Endothelial cell of umbilical vein (primary cell): ENCODE data around the gene GRM7. TPM values are rescaled to one million over a fixed set of nuclear protein-coding genes. Genes with fewer than 3 reads are reported as not detected.

ENCODE experiments used
- BruUV-seq: library from RNA; stranded (reverse); fragments of 400-500 nt; replicated peaks from 2 replicates; lab custom pipeline; 2021; lab: Mats Ljungman, UMichigan
- CTCF ChIA-PET: fragments of 300-600, 350-600 bp; sonication (Branson Sonifier 250); formaldehyde crosslinking; loops from one replicate; lab custom pipeline; 2021; ENCODE audit warnings: antibody characterized with exemption, inconsistent platforms; lab: Charles Lee
- POLR2A ChIA-PET: fragments of 300-600, 350-600 bp; sonication (Branson Sonifier 250); formaldehyde crosslinking; loops from one replicate; lab custom pipeline; 2021; ENCODE audit warnings: antibody characterized with exemption, inconsistent platforms; lab: Charles Lee
- DNase-seq: peaks from one replicate; pipeline ENCODE4 v3.0.0-alpha.2; 2011; ENCODE audit warnings: low read depth, low spot score
- FAIRE-seq: peaks from 2 replicates; lab custom pipeline; 2011; peaks lifted over from hg19 to GRCh38; lab: Jason Lieb, UNC
- H2AFZ ChIP-seq: 2 replicates; pipeline ENCODE4 v1.6.0; 2012; ENCODE audit warnings: low read depth, low read length, control low read depth, inconsistent platforms
- H3K27ac ChIP-seq: 2 replicates; pipeline ENCODE4 v1.5.1; 2011; ENCODE audit warnings: low read depth, mild to moderate bottlenecking, control low read depth, low read length, moderate library complexity; ENCODE audit not compliant: insufficient read depth
- H3K27me3 ChIP-seq, 2 experiments: 2 replicates each; pipeline versions ENCODE4 v1.6.0 to v1.6.1; 2011; ENCODE audit warnings: low read length in 2 of 2, mixed read lengths in 1 of 2; ENCODE audit not compliant: control insufficient read depth in 2 of 2, insufficient read depth in 2 of 2
- H3K36me3 ChIP-seq, 2 experiments: 2 replicates in 1 of 2; 3 replicates in 1 of 2; pipeline ENCODE4 v1.5.1; 2011; ENCODE audit warnings: low read length in 2 of 2, mild to moderate bottlenecking in 1 of 2, moderate library complexity in 1 of 2; ENCODE audit not compliant: control insufficient read depth in 2 of 2, insufficient read depth in 2 of 2; ENCODE audit errors: extremely low read depth in 1 of 2
- H3K4me1 ChIP-seq: 3 replicates; pipeline ENCODE4 v1.5.1; 2011; ENCODE audit warnings: mild to moderate bottlenecking, low read length; ENCODE audit not compliant: control insufficient read depth, insufficient read depth; ENCODE audit errors: extremely low read depth
- H3K4me2 ChIP-seq: 2 replicates; pipeline ENCODE4 v1.6.1; 2011; ENCODE audit warnings: low read length, control low read depth, mixed read lengths; ENCODE audit not compliant: insufficient read depth
- H3K4me3 ChIP-seq, 3 experiments: fragments of 200-600 bp in 1 of 3; sonication (generic), shearing (Covaris generic) in 1 of 3; replicated peaks in 1 of 3; 2 replicates each; pipeline ENCODE4 v1.5.1; 2011 to 2016; ENCODE audit warnings: control low read depth in 3 of 3, low read length in 3 of 3, mild to moderate bottlenecking in 2 of 3, inconsistent platforms in 1 of 3, low read depth in 1 of 3, moderate library complexity in 1 of 3; ENCODE audit not compliant: insufficient read depth in 1 of 3
- H3K79me2 ChIP-seq: 2 replicates; pipeline ENCODE4 v1.6.0; 2012; ENCODE audit warnings: low read length, inconsistent platforms; ENCODE audit not compliant: control insufficient read depth, insufficient read depth
- H3K9ac ChIP-seq: replicated peaks from 2 replicates; pipeline ENCODE3; 2011; ENCODE audit warnings: low read length, control low read depth; ENCODE audit not compliant: insufficient read depth; ENCODE audit errors: extremely low read depth
- H3K9me1 ChIP-seq: replicated peaks from 3 replicates; pipeline ENCODE4 v1.6.0; 2011; ENCODE audit warnings: mild to moderate bottlenecking, low read length; ENCODE audit not compliant: control insufficient read depth, insufficient read depth; ENCODE audit errors: extremely low read depth
- H3K9me3 ChIP-seq: replicated peaks from 2 replicates; pipeline ENCODE4 v1.5.1; 2012; ENCODE audit warnings: low read length, inconsistent platforms; ENCODE audit not compliant: control insufficient read depth, insufficient read depth
- H4K20me1 ChIP-seq: replicated peaks from 2 replicates; pipeline ENCODE3; 2011; ENCODE audit warnings: mild to moderate bottlenecking, low read length; ENCODE audit not compliant: control insufficient read depth, insufficient read depth; ENCODE audit errors: extremely low read depth
- CTCF ChIP-seq, 2 donors: IDR thresholded peaks; 1 replicate in 1 of 2; 2 replicates in 1 of 2; pipeline ENCODE4 v1.5.1; 2011; ENCODE audit warnings: low read length in 2 of 2, mild to moderate bottlenecking in 2 of 2, moderate library complexity in 2 of 2, control low read depth in 1 of 2, inconsistent platforms in 1 of 2, low read depth in 1 of 2; ENCODE audit not compliant: insufficient read depth in 1 of 2; ENCODE audit errors: extremely low read depth in 1 of 2
- EZH2 ChIP-seq: IDR thresholded peaks from 2 replicates; pipeline ENCODE4 v1.6.1; 2012; ENCODE audit warnings: borderline replicate concordance, low read depth, mild to moderate bottlenecking, moderate library complexity, low read length, inconsistent platforms; ENCODE audit not compliant: severe bottlenecking
- FOS ChIP-seq: IDR thresholded peaks from 2 replicates; pipeline ENCODE4 v1.6.1; 2011; ENCODE audit warnings: mild to moderate bottlenecking, low read length, moderate library complexity, borderline replicate concordance; ENCODE audit not compliant: insufficient read depth
- GATA2 ChIP-seq: IDR thresholded peaks from 2 replicates; pipeline ENCODE4 v1.7.0; 2011; ENCODE audit warnings: low read depth, mild to moderate bottlenecking, moderate library complexity, mixed read lengths, low read length; ENCODE audit not compliant: insufficient read length, insufficient read depth
- JUN ChIP-seq: IDR thresholded peaks from 2 replicates; pipeline ENCODE4 v1.6.1; 2011; ENCODE audit warnings: borderline replicate concordance, low read depth; ENCODE audit not compliant: insufficient read length, insufficient read depth
- MAX ChIP-seq: IDR thresholded peaks from 2 replicates; pipeline ENCODE4 v1.6.1; 2011; ENCODE audit not compliant: insufficient read depth, insufficient read length
- MYC ChIP-seq: IDR thresholded peaks from one replicate; pipeline ENCODE4 v1.6.1; 2011; ENCODE audit warnings: mild to moderate bottlenecking, low read depth, low read length
- POLR2A ChIP-seq: IDR thresholded peaks from 2 replicates; pipeline ENCODE4 v1.6.1; 2012; ENCODE audit warnings: low read depth, mild to moderate bottlenecking, control low read depth, low read length
- POLR2AphosphoS5 ChIP-seq: IDR thresholded peaks from 2 replicates; pipeline ENCODE4 v1.6.1; 2012; ENCODE audit warnings: low read depth, mild to moderate bottlenecking, control low read depth, low read length, moderate library complexity; ENCODE audit not compliant: insufficient read depth
- dilution Hi-C: fragments of 300-500 bp; cut with MboI; formaldehyde crosslinking; loops from one replicate; pipeline ENCODE4 v1.15.0; 2019; ENCODE audit warnings: low sequenced_read_pairs; ENCODE audit not compliant: extremely low pct_ligation_motif_present
- intact Hi-C: fragments of 100-400 bp; cut with micrococcal nuclease; formaldehyde crosslinking; loops from one replicate; pipeline ENCODE4 v1.10.0; 2022
- polyA plus RNA-seq, 4 experiments: library from polyadenylated mRNA; depleted of rRNA in 3 of 4; stranded (reverse) in 3 of 4; unstranded in 1 of 4; fragments of >200 nt; gene quantifications; 2 replicates each; pipeline versions ENCODE4 v1.2.1 to v1.2.3, GENCODE V29; 2011 to 2012; ENCODE audit warnings: missing spikeins in 1 of 4
- total RNA-seq: library from RNA; stranded (reverse); gene quantifications from 2 replicates; pipeline ENCODE4 v1.2.3, GENCODE V29; 2021

The GRM7 gene
- total and polyA plus RNA-seq, 2 donors (not counting 3 experiments of a cell fraction or from before 2014, with no cell fraction given): 0.12 TPM; not detected in 1

- Histone ChIP-seq H3K9me3 (no peaks in the 10 kb centered on the region), H3K4me1 (no peaks in the 10 kb centered on the region), H3K9ac (no peak overlapping the region), H4K20me1 (no peaks in the 10 kb centered on the region), H2AFZ (no peak overlapping the region), H3K4me3 (no peak overlapping the region), H3K79me2 (no peaks in the 10 kb centered on the region), H3K27me3 (no peaks in the 10 kb centered on the region), H3K36me3 (no peaks in the 10 kb centered on the region), H3K4me2 (no peak overlapping the region), H3K9me1 (no peaks in the 10 kb centered on the region), H3K27ac (no peak overlapping the region)
- DNase-seq (no peak), FAIRE-seq (no peak)
- BruUV-seq: no TSS peak
- CTCF ChIA-PET: interaction anchor here (1.5 kb wide), 1 partner anchor 9 kb away, joined by 3 read pairs; no protein-coding TSS in a partner anchor
- dilution Hi-C loops: no loop called here
- POLR2A ChIA-PET: no interaction called here
- intact Hi-C loops: no loop called here
- TF ChIP-seq EZH2: no peak
- TF ChIP-seq FOS: no peak
- no peak for TF ChIP-seq GATA2
- no peak for TF ChIP-seq JUN
- TF ChIP-seq POLR2AphosphoS5: no peak
- no peak for TF ChIP-seq MYC
- no peak for TF ChIP-seq CTCF (IDR thresholded peaks at IDR 0.05; ENCODE audit: extremely low read depth in 1 of 2, insufficient read depth in 1 of 2, low read depth in 1 of 2, low read length in 2 of 2)
- TF ChIP-seq POLR2A: no peak
- no peak for TF ChIP-seq MAX
Observed at GRCh38 chr3:7638103-7638502, 777.2 kb downstream of the GRM7 start.
